CMK (cell line): ENCODE data around the gene MINAR2.
A peak's percentile ranks its signal among the peaks of the same experiment; 100 is the strongest.

ENCODE experiments used
- DNase-seq: peaks from one replicate; pipeline ENCODE4 v3.0.0-alpha.2; 2010; ENCODE audit warnings: low read depth

Gene MINAR2

DNA sequence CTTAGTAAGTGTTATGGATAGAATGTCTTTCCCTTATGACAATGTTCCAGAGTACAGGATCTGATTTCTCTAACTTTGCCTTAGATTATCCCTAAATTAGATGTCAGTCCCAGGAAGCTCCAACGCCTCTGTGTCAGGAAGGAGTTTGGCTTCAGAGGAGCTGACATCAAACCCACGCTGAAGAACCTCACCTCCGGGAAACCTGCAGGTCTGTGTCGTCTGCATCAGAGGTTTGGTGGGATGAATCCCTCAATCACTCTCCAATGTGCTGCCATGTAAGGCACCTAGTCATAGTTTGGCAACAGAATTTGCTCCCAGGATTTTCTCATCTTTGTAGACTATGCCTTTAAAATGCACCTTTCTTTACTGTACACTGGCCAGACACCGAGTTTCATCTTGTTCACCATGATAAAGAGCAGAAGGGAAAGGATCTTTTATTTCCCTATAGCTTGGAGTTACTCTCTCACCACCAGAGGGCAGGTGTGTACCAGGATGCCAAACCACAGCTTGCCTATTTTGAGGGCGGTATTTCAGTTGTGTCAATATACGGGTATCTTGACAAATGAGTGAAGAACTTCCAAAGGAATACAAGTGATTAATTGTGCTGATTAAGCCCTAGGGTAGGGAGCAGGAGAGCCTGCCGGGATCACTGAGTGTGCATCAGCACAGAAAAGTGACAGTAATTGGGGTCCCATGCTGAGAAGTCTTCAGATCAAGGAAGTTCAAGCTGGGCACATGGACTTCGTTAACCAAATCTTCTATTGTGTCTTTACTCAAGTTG lies 23.4 kb downstream of the MINAR2 start:
- peak; percentile 4 for DNase-seq

DNA sequence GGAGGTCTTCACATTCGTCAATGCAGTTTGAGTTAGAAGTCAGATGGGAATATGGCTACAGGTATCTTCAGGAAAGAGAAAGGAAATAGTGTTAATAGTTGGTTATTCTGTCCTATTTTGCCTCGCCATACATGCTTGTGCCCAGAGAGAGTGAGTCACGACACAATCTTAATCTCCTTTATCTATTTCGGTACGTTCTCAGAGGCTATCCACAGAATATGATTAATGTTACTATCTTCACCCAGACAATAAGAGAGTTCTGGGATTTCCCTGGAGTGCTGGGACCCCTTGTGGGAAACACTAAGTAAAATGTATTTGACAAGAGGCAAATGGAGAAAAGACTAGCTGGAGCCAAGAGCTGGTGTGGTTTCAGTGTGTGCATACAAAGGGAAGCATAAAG lies 25.5 kb downstream of the MINAR2 start:
- DNase-seq: no peak

DNA sequence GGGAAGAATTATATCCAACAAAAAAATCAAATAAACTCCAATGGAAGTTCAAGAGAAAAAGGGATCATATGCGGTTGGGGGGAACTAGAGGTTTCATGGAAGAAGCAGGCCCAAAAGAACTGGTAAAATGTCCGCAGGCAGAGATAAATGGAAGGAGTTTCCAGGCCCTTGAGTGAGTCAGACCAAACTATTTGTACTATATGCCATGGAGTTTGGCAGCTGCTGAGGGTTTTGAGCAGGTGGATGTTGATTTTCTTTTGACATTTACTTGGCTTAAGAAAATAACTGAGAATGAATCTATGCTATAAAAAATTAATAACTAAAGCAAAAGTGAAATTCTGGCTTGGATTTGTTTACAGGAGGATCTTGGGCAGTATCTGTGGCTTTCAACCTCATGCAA lies 33.7 kb downstream of the MINAR2 start:
- no peak for DNase-seq

DNA sequence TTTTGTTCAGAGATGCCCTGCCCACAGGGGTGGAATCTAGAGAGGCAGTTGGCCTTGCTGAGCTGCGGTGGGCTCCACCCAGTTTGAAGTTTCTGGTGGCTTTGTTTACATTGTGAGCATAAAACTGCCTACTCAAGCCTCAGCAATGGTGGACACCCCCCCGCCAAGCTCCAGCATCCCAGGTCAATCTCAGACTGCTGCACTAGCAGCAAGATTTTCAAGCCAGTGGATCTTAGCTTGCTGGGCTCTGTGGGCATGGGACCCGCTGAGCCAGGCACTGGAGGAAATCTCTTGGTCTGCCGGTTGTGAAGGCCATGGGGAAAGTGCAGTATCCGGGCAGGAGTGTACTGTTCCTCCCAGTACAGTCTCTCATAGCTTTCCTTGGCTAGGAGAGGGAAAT lies 55.5 kb downstream of the MINAR2 start:
- no peak for DNase-seq

DNA sequence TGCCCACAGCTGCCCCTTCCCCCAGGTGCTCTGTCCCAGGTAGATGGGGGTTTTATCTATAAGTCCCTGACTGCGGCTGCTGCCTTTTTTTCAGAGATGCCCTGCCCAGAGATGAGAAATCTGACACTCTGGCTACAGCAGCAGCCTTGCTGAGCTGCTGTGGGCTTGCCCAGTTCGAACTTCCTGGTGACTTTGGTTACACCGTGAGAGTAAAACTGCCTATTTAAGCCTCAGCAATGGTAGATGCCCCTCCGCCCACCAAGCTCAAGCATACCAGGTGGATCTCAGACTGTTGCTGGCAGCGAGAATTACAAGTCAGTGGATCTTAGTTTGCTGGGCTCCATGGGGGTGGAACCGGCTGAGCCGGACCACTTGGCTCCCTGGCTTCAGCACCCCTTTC lies 56.8 kb downstream of the MINAR2 start:
- DNase-seq: no peak

DNA sequence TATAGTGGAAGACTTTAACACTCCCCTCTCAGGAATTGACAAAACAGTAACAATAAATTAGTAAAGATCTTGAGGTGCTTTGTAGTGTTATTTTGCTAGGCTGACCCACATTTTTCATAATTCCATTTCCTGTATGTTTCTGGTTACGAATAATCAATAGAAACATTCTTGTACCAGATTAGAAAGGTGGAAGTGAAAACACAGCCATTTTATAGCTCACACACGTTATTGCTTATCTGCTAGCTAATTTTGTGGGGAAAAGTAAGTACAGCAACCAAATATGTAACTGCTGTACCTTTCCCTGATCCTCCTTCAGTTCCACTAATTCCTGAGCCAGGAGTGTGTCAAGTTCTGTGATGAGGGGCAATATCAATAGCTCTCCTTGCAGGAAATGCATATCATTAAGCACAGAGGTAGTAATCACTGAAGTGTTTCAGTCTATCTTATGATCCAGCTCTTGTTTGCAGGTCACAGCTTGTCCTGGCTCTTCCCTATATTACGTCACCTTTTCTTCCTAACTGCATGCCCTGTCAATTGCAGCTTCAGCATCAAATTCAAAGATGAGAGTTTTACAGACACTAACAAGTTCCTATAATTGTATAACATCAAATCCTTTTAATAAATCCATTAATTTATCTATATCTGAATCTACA lies 59.4 kb downstream of the MINAR2 start:
- no peak for DNase-seq
